ENCODE results near the gene GBE1.

DNA sequence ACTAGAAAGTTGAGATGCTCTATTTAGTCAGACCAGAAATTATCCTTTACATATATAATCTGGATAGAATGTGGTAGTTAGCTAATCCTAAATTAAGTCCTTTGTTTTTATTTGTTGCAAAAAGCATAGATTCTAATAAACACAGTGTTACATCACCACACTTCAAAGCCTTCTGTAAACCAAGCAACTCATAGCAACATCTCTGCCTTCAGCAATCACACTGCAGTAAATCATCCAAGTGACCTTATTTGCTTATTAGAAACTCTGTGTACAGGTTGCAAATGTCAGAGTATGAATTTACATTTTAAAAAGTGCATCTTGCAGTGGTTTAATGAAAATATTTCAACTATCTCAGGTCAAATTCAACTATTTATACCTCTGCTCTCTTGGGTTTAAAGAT is 242.5 kb downstream of the GBE1 start:
- TF ChIP-seq, protein P1, sequence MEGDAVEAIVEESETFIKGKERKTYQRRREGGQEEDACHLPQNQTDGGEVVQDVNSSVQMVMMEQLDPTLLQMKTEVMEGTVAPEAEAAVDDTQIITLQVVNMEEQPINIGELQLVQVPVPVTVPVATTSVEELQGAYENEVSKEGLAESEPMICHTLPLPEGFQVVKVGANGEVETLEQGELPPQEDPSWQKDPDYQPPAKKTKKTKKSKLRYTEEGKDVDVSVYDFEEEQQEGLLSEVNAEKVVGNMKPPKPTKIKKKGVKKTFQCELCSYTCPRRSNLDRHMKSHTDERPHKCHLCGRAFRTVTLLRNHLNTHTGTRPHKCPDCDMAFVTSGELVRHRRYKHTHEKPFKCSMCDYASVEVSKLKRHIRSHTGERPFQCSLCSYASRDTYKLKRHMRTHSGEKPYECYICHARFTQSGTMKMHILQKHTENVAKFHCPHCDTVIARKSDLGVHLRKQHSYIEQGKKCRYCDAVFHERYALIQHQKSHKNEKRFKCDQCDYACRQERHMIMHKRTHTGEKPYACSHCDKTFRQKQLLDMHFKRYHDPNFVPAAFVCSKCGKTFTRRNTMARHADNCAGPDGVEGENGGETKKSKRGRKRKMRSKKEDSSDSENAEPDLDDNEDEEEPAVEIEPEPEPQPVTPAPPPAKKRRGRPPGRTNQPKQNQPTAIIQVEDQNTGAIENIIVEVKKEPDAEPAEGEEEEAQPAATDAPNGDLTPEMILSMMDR (conservative IDR thresholded peaks at IDR 0.05 in 1 of 2, IDR thresholded peaks at IDR 0.05 in 1 of 2; ENCODE audit: low read depth in 1 of 2, low read length in 2 of 2) = no peak
- TF ChIP-seq EZH2 (IDR thresholded peaks at IDR 0.05; ENCODE audit: low read length, missing control alignments) = no peak
